Brain microvascular endothelial cell (primary cell): ENCODE results near the gene PTP4A1.

Experiments used
- DNase-seq: peaks from one replicate; pipeline ENCODE4 v3.0.0-alpha.2; 2020
- H3K27ac ChIP-seq: fragments of 250-450 bp; sonication (Bioruptor Pico); 2 replicates; pipeline ENCODE4 v1.5.1; 2020; ENCODE audit warnings: mild to moderate bottlenecking, moderate library complexity
- H3K27me3 ChIP-seq: fragments of 250-450 bp; sonication (Bioruptor Pico); replicated peaks from 2 replicates; pipeline ENCODE4 v1.5.1; 2020; ENCODE audit warnings: mild to moderate bottlenecking
- H3K36me3 ChIP-seq: fragments of 250-450 bp; sonication (Bioruptor Pico); replicated peaks from 2 replicates; pipeline ENCODE4 v1.5.1; 2020; ENCODE audit warnings: mild to moderate bottlenecking
- H3K4me3 ChIP-seq: 2 replicates; pipeline ENCODE4 v1.5.1; 2011; ENCODE audit warnings: low read depth, mild to moderate bottlenecking, control low read depth, low read length, moderate library complexity
- in situ Hi-C: cut with HindIII; loops from 2 replicates; pipeline ENCODE4 v1.10.0; 2017; ENCODE audit warnings: low sequenced_read_pairs, low pct_ligation_motif_present
- TF ChIP-seq, protein P1 (sequence below): IDR thresholded peaks from 2 replicates; pipeline ENCODE4 v1.5.1; 2011; ENCODE audit warnings: low read depth, mild to moderate bottlenecking, moderate library complexity, low read length, control low read depth, inconsistent platforms; ENCODE audit errors: missing control alignments

PTP4A1 gene

DNA sequence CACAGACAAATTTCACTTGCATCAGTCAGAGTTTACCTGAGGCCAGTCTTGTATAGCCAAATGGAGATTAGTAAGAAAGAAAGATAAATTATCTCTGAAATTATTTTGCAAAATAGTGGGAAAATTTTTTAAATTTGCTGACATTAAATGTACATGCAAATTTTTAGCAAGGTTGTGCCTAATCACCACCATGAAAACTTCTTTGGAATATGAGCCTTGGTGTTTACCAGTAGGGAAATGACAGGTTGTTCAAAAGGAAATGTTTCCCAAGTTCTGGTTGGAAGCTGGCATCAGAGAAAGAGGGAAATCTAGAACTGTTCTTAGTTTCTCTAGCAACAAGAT is 34.4 kb upstream of the PTP4A1 start:
- DNase-seq: no peak
- Histone ChIP-seq H3K4me3 (no peak overlapping the region), H3K36me3 (no peaks in the 10 kb centered on the region), H3K27me3 (no peaks in the 10 kb centered on the region), H3K27ac (no peak overlapping the region)
- TF ChIP-seq, protein P1, sequence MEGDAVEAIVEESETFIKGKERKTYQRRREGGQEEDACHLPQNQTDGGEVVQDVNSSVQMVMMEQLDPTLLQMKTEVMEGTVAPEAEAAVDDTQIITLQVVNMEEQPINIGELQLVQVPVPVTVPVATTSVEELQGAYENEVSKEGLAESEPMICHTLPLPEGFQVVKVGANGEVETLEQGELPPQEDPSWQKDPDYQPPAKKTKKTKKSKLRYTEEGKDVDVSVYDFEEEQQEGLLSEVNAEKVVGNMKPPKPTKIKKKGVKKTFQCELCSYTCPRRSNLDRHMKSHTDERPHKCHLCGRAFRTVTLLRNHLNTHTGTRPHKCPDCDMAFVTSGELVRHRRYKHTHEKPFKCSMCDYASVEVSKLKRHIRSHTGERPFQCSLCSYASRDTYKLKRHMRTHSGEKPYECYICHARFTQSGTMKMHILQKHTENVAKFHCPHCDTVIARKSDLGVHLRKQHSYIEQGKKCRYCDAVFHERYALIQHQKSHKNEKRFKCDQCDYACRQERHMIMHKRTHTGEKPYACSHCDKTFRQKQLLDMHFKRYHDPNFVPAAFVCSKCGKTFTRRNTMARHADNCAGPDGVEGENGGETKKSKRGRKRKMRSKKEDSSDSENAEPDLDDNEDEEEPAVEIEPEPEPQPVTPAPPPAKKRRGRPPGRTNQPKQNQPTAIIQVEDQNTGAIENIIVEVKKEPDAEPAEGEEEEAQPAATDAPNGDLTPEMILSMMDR: no peak
- in situ Hi-C loops: no loop called here

- in situ Hi-C loops: no loop called here
- no peak for DNase-seq
- H3K36me3 ChIP-seq: no peaks in the 10 kb centered on the region
- TF ChIP-seq, protein P1: no peak
- no peak overlapping the region for H3K27ac ChIP-seq
- no peaks in the 10 kb centered on the region for H3K27me3 ChIP-seq
- H3K4me3 ChIP-seq: no peak overlapping the region
These were observed 33.7 kb upstream of the PTP4A1 start for GRCh38 chr6:63538550-63538949.

GRCh38 chr6:63543001-63543400 is 29.3 kb upstream of the PTP4A1 start:
- DNase-seq: no peak
- no peak overlapping the region for H3K4me3 ChIP-seq
- TF ChIP-seq, protein P1: no peak

GRCh38 chr6:63543982-63544381 is 28.3 kb upstream of the PTP4A1 start:
- Histone ChIP-seq H3K36me3 (no peaks in the 10 kb centered on the region), H3K27me3 (no peaks in the 10 kb centered on the region), H3K27ac (no peak overlapping the region), H3K4me3 (no peak overlapping the region)
- DNase-seq: no peak
- TF ChIP-seq, protein P1: no peak
- in situ Hi-C loops: no loop called here

More at GRCh38 chr6:63543001-63543400, 29.3 kb upstream of the PTP4A1 start:
- in situ Hi-C loops: no loop called here
- H3K36me3 ChIP-seq: no peaks in the 10 kb centered on the region
- H3K27ac ChIP-seq: no peak overlapping the region
- no peaks in the 10 kb centered on the region for H3K27me3 ChIP-seq

DNA sequence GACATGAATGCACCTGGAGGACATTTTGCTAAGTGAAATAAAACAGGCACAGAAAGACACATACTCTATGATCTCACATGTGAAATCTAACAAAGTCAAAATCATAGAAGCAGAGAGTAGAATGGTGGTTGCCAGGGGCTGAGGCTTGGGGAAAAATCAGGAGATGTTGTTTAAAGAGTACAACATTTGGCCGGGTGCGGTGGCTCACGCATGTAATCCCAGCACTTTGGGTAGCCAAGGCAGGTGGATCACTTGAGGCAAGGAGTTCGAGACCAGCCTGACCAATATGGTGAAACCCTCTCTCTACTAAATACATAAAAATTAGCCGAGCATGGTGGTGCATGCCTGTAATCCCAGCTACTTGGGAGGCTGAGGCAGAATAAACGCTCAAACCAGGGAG is 26.0 kb upstream of the PTP4A1 start:
- TF ChIP-seq, protein P1: no peak
- Histone ChIP-seq H3K27ac (no peak overlapping the region), H3K36me3 (no peaks in the 10 kb centered on the region), H3K4me3 (no peak overlapping the region), H3K27me3 (no peaks in the 10 kb centered on the region)
- in situ Hi-C loops: no loop called here
- no peak for DNase-seq

DNA sequence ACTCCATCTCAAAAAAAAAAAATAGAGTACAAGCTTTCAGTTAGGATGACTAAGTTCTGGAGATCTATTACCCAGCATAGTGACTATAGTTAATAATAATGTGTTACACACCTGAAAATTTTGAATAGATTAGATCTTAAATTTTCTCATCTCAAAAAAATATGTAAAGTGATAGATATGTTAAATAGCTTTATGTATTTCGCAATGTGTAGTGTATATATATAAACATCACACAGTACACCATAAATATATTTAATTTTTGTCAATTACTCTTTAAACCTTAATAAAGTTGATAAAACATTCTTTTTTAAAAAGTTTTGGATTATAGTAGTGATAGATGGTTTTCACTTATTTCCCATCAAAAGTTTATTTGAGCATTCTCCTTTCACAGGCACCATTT is 25.6 kb upstream of the PTP4A1 start:
- Histone ChIP-seq H3K27me3 (no peaks in the 10 kb centered on the region), H3K4me3 (no peak overlapping the region), H3K27ac (no peak overlapping the region), H3K36me3 (no peaks in the 10 kb centered on the region)
- DNase-seq: no peak
- TF ChIP-seq, protein P1: no peak
- in situ Hi-C loops: no loop called here
